22Rv1 (cell line): Measurements from ENCODE around the gene CDC6.
A peak's percentile ranks its signal among the peaks of the same experiment; 100 is the strongest.

Experiments used
- H3K27ac ChIP-seq: fragments of 450-650 bp; 2 replicates; pipeline ENCODE4 v1.5.1; 2017
- CTCF ChIP-seq: fragments of 450-650 bp; IDR thresholded peaks from 2 replicates; pipeline ENCODE4 v1.5.1; 2017; ENCODE audit warnings: mild to moderate bottlenecking
- ZFX ChIP-seq: fragments of 450-650 bp; IDR thresholded peaks from 2 replicates; pipeline ENCODE4 v1.6.1; 2017; ENCODE audit warnings: antibody characterized with exemption, borderline replicate concordance

CDC6 gene

GRCh38 chr17:40313668-40314583 is 26.2 kb downstream of the CDC6 start:
- H3K27ac ChIP-seq: peak overlapping the region; percentile 69; the same call in 1 of the 2 replicates
- TF ChIP-seq ZFX: no peak
- TF ChIP-seq CTCF: no peak

GRCh38 chr17:40314584-40314956 is 26.9 kb downstream of the CDC6 start:
- TF ChIP-seq CTCF: no peak
- no peak for TF ChIP-seq ZFX
- H3K27ac ChIP-seq: peak overlapping the region; percentile 69; the same call in 1 of the 2 replicates

- TF ChIP-seq CTCF: no peak
- TF ChIP-seq ZFX: no peak
- peak overlapping the region; percentile 69 for H3K27ac ChIP-seq
These were observed 27.5 kb downstream of the CDC6 start for GRCh38 chr17:40315206-40315605.

- peak overlapping the region; percentile 69 for H3K27ac ChIP-seq
- TF ChIP-seq CTCF: no peak
- TF ChIP-seq ZFX: no peak
These were observed 28.2 kb downstream of the CDC6 start for GRCh38 chr17:40315678-40316570.

- TF ChIP-seq CTCF (no peak; the same call in 1 of the 2 replicates), ZFX (no peak)
- peak overlapping the region; percentile 69 for H3K27ac ChIP-seq
These were observed 29.1 kb downstream of the CDC6 start for GRCh38 chr17:40316571-40317344.

- TF ChIP-seq CTCF (peak; percentile 47), ZFX (no peak)
- peak overlapping the region; percentile 69 for H3K27ac ChIP-seq
These were observed 29.7 kb downstream of the CDC6 start for GRCh38 chr17:40317345-40317873.
